ENCODE measurements around the gene AKAP11.
"Not testable (repeated sequence)": the region's sequence is repeated elsewhere in the genome, so short reads cannot be mapped to it uniquely, and the experiment has no call there.

Gene AKAP11

GRCh38 chr13:42272115-42272803 is at the start of gene AKAP11:
Gene AKAP11, plus strand, starts transcription at chr13:42272152. Its CDS starts 14,197 bp downstream, at chr13:42286349.
- peak; percentile 10 for DNase-seq (ENCODE audit: low read depth)

- DNase-seq (ENCODE audit: low read depth) = no peak
Measured at GRCh38 chr13:42223681-42224080, 48.3 kb upstream of the AKAP11 start.

GRCh38 chr13:42225051-42225450 is 46.9 kb upstream of the AKAP11 start:
- no peak for DNase-seq (ENCODE audit: low read depth)

GRCh38 chr13:42226759-42227158 is 45.2 kb upstream of the AKAP11 start:
- not testable (repeated sequence) for DNase-seq (ENCODE audit: low read depth)

GRCh38 chr13:42228527-42228926 is 43.4 kb upstream of the AKAP11 start:
- no peak for DNase-seq (ENCODE audit: low read depth)

- DNase-seq (ENCODE audit: low read depth) = no peak
Measured at GRCh38 chr13:42229287-42229686, 42.7 kb upstream of the AKAP11 start.

GRCh38 chr13:42232671-42233070 is 39.3 kb upstream of the AKAP11 start:
- DNase-seq (ENCODE audit: low read depth) = no peak

GRCh38 chr13:42233726-42234125 is 38.2 kb upstream of the AKAP11 start:
- DNase-seq (ENCODE audit: low read depth) = no peak

GRCh38 chr13:42239161-42239560 is 32.8 kb upstream of the AKAP11 start:
- no peak for DNase-seq (ENCODE audit: low read depth)

GRCh38 chr13:42239644-42240043 is 32.3 kb upstream of the AKAP11 start:
- DNase-seq (ENCODE audit: low read depth) = no peak

GRCh38 chr13:42246541-42246940 is 25.4 kb upstream of the AKAP11 start:
- DNase-seq (ENCODE audit: low read depth) = no peak

- no peak for DNase-seq (ENCODE audit: low read depth)
Measured at GRCh38 chr13:42247883-42248282, 24.1 kb upstream of the AKAP11 start.

GRCh38 chr13:42255886-42256285 is 16.1 kb upstream of the AKAP11 start:
- DNase-seq (ENCODE audit: low read depth) = no peak

- no peak for DNase-seq (ENCODE audit: low read depth)
Measured at GRCh38 chr13:42258747-42259146, 13.2 kb upstream of the AKAP11 start.

- DNase-seq (ENCODE audit: low read depth) = no peak
Measured at GRCh38 chr13:42259515-42259914, 12.4 kb upstream of the AKAP11 start.

- DNase-seq (ENCODE audit: low read depth) = no peak
Measured at GRCh38 chr13:42260903-42261654, 10.9 kb upstream of the AKAP11 start.

GRCh38 chr13:42266473-42266872 is 5.5 kb upstream of the AKAP11 start:
- peak; percentile 17 for DNase-seq (ENCODE audit: low read depth)

GRCh38 chr13:42270160-42270856 is 1.6 kb upstream of the AKAP11 start:
- DNase-seq (ENCODE audit: low read depth) = no peak

- no peak for DNase-seq (ENCODE audit: low read depth)
Measured at GRCh38 chr13:42270857-42271215, 1.1 kb upstream of the AKAP11 start.

- DNase-seq (ENCODE audit: low read depth) = peak; percentile 97
Measured at GRCh38 chr13:42271337-42272114, 426 bp upstream of the AKAP11 start.

GRCh38 chr13:42272804-42273175 is 838 bp downstream of the AKAP11 start:
- DNase-seq (ENCODE audit: low read depth) = no peak

- no peak for DNase-seq (ENCODE audit: low read depth)
Measured at GRCh38 chr13:42274386-42275097, 2.6 kb downstream of the AKAP11 start.

Measured in GM04504 (cell line).